ENCODE results near the gene SLC25A45. TPM values are rescaled to one million over a fixed set of nuclear protein-coding genes. Genes with fewer than 3 reads are reported as not detected.

Gene SLC25A45
- total RNA-seq, 2 experiments from 2014 or later: 40.0 to 40.8 TPM

DNA sequence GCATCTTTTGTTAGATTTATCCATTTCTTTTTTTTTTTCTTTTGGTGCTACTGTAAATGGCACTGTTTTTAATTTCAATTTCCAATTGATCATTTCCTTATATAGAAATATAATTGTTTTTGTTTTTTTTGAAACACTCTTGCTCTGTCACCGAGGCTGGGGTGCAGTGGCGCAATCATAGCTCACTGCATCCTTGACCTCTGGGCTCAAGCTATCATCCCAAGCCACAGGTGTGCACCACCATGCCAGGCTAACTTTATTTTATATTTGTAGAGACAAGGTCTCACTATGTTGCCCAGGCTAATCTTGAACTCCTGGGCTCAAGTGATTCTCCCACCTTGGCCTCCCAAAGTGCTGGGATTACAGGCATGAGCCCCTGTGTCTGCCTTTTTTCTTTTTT, 20.3 kb upstream of the SLC25A45 start:
- intact Hi-C loops (cut with DNase I, micrococcal nuclease): no loop called here
- Histone ChIP-seq H3K9me3 (ENCODE audit: control insufficient read depth in 1 of 2, insufficient read depth in 1 of 2, low read length in 2 of 2) (no peaks in the 10 kb centered on the region), H3K36me3 (ENCODE audit: insufficient read depth, low read length) (peaks cover 60% of the 10 kb centered on the region), H3K4me1 (ENCODE audit: insufficient read depth, low read length) (peaks cover 9% of the 10 kb centered on the region), H3K27me3 (ENCODE audit: control insufficient read depth in 1 of 2, insufficient read depth in 2 of 2, low read length in 2 of 2) (no peaks in the 10 kb centered on the region), H3K27ac (ENCODE audit: low read depth in 1 of 2, low read length in 2 of 2) (no peak overlapping the region), H3K4me3 (ENCODE audit: low read length) (no peak overlapping the region)
- H3K27me3 Mint-ChIP-seq: no peaks in the 10 kb centered on the region
- ATAC-seq (ENCODE audit: poor library complexity) (no peak), DNase-seq (no peak)
- no peaks in the 10 kb centered on the region for H3K9me3 Mint-ChIP-seq
- H3K4me3 Mint-ChIP-seq: no peak overlapping the region
- POLR2A ChIA-PET: interaction anchor here (0.6 to 1.7 kb wide), 3 partner anchors 18 to 22 kb away, joined by 3 read pairs; partner anchors contain the start of gene NEAT1
- no peak overlapping the region for H3K27ac Mint-ChIP-seq
- TF ChIP-seq, protein P1, sequence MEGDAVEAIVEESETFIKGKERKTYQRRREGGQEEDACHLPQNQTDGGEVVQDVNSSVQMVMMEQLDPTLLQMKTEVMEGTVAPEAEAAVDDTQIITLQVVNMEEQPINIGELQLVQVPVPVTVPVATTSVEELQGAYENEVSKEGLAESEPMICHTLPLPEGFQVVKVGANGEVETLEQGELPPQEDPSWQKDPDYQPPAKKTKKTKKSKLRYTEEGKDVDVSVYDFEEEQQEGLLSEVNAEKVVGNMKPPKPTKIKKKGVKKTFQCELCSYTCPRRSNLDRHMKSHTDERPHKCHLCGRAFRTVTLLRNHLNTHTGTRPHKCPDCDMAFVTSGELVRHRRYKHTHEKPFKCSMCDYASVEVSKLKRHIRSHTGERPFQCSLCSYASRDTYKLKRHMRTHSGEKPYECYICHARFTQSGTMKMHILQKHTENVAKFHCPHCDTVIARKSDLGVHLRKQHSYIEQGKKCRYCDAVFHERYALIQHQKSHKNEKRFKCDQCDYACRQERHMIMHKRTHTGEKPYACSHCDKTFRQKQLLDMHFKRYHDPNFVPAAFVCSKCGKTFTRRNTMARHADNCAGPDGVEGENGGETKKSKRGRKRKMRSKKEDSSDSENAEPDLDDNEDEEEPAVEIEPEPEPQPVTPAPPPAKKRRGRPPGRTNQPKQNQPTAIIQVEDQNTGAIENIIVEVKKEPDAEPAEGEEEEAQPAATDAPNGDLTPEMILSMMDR (IDR thresholded peaks at IDR 0.05): no peak
- CTCF ChIA-PET: interaction anchor here (1.5 kb wide), 1 partner anchor 108 kb away, joined by 4 read pairs; no protein-coding TSS in a partner anchor
- peaks cover 42% of the 10 kb centered on the region for H3K36me3 Mint-ChIP-seq (ENCODE audit: low read depth)
- peaks cover 5% of the 10 kb centered on the region for H3K4me1 Mint-ChIP-seq (ENCODE audit: low read depth)

- no peak for DNase-seq
- H3K9me3 Mint-ChIP-seq: no peaks in the 10 kb centered on the region
- no peaks in the 10 kb centered on the region for H3K27me3 Mint-ChIP-seq
- ChIA-PET CTCF (interaction anchor here (0.7 to 1.5 kb wide), 3 partner anchors 20 to 109 kb away, joined by 3 to 4 read pairs (median 3); partner anchors contain the start of gene SLC25A45), POLR2A (interaction anchor here (0.6 to 1.7 kb wide), 3 partner anchors 17 to 32 kb away, joined by 3 to 4 read pairs (median 3); no protein-coding TSS in a partner anchor)
- ATAC-seq (ENCODE audit: poor library complexity): no peak
- no peaks in the 10 kb centered on the region for H3K9me3 ChIP-seq (ENCODE audit: control insufficient read depth in 1 of 2, insufficient read depth in 1 of 2, low read length in 2 of 2)
- H3K4me3 ChIP-seq (ENCODE audit: low read length): no peak overlapping the region
- H3K27ac ChIP-seq (ENCODE audit: low read depth in 1 of 2, low read length in 2 of 2): no peak overlapping the region
- H3K36me3 ChIP-seq (ENCODE audit: insufficient read depth, low read length): peaks cover 61% of the 10 kb centered on the region
- peaks cover 50% of the 10 kb centered on the region for H3K36me3 Mint-ChIP-seq (ENCODE audit: low read depth)
- H3K4me1 ChIP-seq (ENCODE audit: insufficient read depth, low read length): peaks cover 9% of the 10 kb centered on the region
- H3K27ac Mint-ChIP-seq: no peak overlapping the region
- H3K27me3 ChIP-seq (ENCODE audit: control insufficient read depth in 1 of 2, insufficient read depth in 2 of 2, low read length in 2 of 2): no peaks in the 10 kb centered on the region
- TF ChIP-seq, protein P1 (IDR thresholded peaks at IDR 0.05): no peak
- H3K4me1 Mint-ChIP-seq (ENCODE audit: low read depth): peaks cover 5% of the 10 kb centered on the region
- intact Hi-C loops (cut with DNase I, micrococcal nuclease): no loop called here
- no peak overlapping the region for H3K4me3 Mint-ChIP-seq
Measured at GRCh38 chr11:65401803-65402248, 19.4 kb upstream of the SLC25A45 start.

GRCh38 chr11:65401073-65401802, 18.8 kb upstream of the SLC25A45 start:
- peaks cover 62% of the 10 kb centered on the region for H3K36me3 ChIP-seq (ENCODE audit: insufficient read depth, low read length)
- no peak overlapping the region for H3K27ac Mint-ChIP-seq

More at GRCh38 chr11:65401073-65401802, 18.8 kb upstream of the SLC25A45 start:
- no peak for DNase-seq
- H3K27me3 ChIP-seq (ENCODE audit: control insufficient read depth in 1 of 2, insufficient read depth in 2 of 2, low read length in 2 of 2): no peaks in the 10 kb centered on the region
- no peak overlapping the region for H3K4me3 ChIP-seq (ENCODE audit: low read length)
- H3K36me3 Mint-ChIP-seq (ENCODE audit: low read depth): peaks cover 50% of the 10 kb centered on the region
- intact Hi-C loops (cut with DNase I, micrococcal nuclease): no loop called here
- H3K27me3 Mint-ChIP-seq: no peaks in the 10 kb centered on the region
- no peak overlapping the region for H3K4me3 Mint-ChIP-seq
- H3K4me1 ChIP-seq (ENCODE audit: insufficient read depth, low read length): peaks cover 9% of the 10 kb centered on the region
- H3K9me3 ChIP-seq (ENCODE audit: control insufficient read depth in 1 of 2, insufficient read depth in 1 of 2, low read length in 2 of 2): no peaks in the 10 kb centered on the region
- H3K4me1 Mint-ChIP-seq (ENCODE audit: low read depth): peaks cover 5% of the 10 kb centered on the region
- H3K27ac ChIP-seq (ENCODE audit: low read depth in 1 of 2, low read length in 2 of 2): no peak overlapping the region
- ATAC-seq (ENCODE audit: poor library complexity): no peak
- CTCF ChIA-PET: interaction anchor here (0.7 to 1.5 kb wide), 3 partner anchors 19 to 109 kb away, joined by 3 to 4 read pairs (median 3); partner anchors contain the start of gene SLC25A45
- TF ChIP-seq, protein P1 (IDR thresholded peaks at IDR 0.05): no peak
- POLR2A ChIA-PET: interaction anchor here (0.6 to 1.7 kb wide), 2 partner anchors 23 to 33 kb away, joined by 3 to 4 read pairs; no protein-coding TSS in a partner anchor
- no peaks in the 10 kb centered on the region for H3K9me3 Mint-ChIP-seq

All from CD4-positive, alpha-beta T cell (primary cell).